Uterus (tissue), 4 donors: Measurements from ENCODE around the gene ASB10. TPM values are rescaled to one million over a fixed set of nuclear protein-coding genes. Genes with fewer than 3 reads are reported as not detected.

ENCODE experiments used
- DNase-seq, 2 donors: peaks; one replicate each; pipeline ENCODE4 v3.0.0-alpha.2; 2019 to 2020
- H3K27ac ChIP-seq, 2 donors: fragments of 200-600 bp; sonication (generic); 1 replicate in 1 of 2; 2 replicates in 1 of 2; pipeline ENCODE4 v1.5.1; 2016 to 2018
- H3K27me3 ChIP-seq, 2 donors: fragments of 200-600 bp; sonication (generic); one replicate each; pipeline ENCODE4 v1.5.1; 2018 to 2019; ENCODE audit warnings: control low read depth in 1 of 2
- H3K36me3 ChIP-seq, 2 donors: fragments of 200-600 bp; sonication (generic); one replicate each; pipeline ENCODE4 v1.5.1; 2019; ENCODE audit warnings: control low read depth in 1 of 2
- H3K4me1 ChIP-seq, 2 donors: fragments of 200-600 bp; sonication (generic); one replicate each; pipeline ENCODE4 v1.5.1; 2018 to 2019; ENCODE audit warnings: control low read depth in 1 of 2
- H3K4me3 ChIP-seq, 2 donors: fragments of 200-600 bp; sonication (generic); 1 replicate in 1 of 2; 2 replicates in 1 of 2; pipeline ENCODE4 v1.5.1; 2018 to 2019; ENCODE audit warnings: mild to moderate bottlenecking in 1 of 2
- H3K9me3 ChIP-seq, 2 donors: fragments of 200-600 bp; sonication (generic); one replicate each; pipeline ENCODE4 v1.5.1; 2019; ENCODE audit warnings: control low read depth in 1 of 2
- CTCF ChIP-seq, 4 experiments: fragments of 200-600 bp in 2 of 4; fragments of 450-650 bp in 2 of 4; sonication (generic) in 2 of 4; IDR thresholded peaks; one replicate each; pipeline ENCODE4 v1.5.1; 2016 to 2019; ENCODE audit warnings: antibody characterized with exemption in 4 of 4, mild to moderate bottlenecking in 2 of 4, moderate library complexity in 1 of 4
- POLR2A ChIP-seq, 2 donors: fragments of 450-650 bp; IDR thresholded peaks; one replicate each; pipeline ENCODE4 v1.6.1; 2016; ENCODE audit warnings: antibody characterized with exemption in 2 of 2, mild to moderate bottlenecking in 1 of 2, moderate library complexity in 1 of 2
- intact Hi-C: fragments of 100-400 bp; cut with DNase I; formaldehyde crosslinking; loops from one replicate; pipeline ENCODE4 v1.15.1; 2023; ENCODE audit warnings: low total_unique reads
- total RNA-seq, 4 donors: library from RNA; depleted of rRNA in 3 of 4; stranded (reverse); fragments of >200 nt in 3 of 4; gene quantifications; one replicate each; pipeline versions ENCODE4 v1.1.0 to v1.2.4, GENCODE V29; 2014 to 2023
- donor health status: DM: yes; HTN: yes; CAD: no.

ASB10 gene
- total RNA-seq, 4 donors from 2014 or later: not detected

GRCh38 chr7:151223728-151224127 lies 36.7 kb upstream of the ASB10 start:
- Histone ChIP-seq H3K27ac (no peak overlapping the region), H3K9me3 (no peaks in the 10 kb centered on the region), H3K4me1 (peaks cover 12% of the 10 kb centered on the region in 2 donors), H3K4me3 (no peak overlapping the region), H3K27me3 (no peaks in the 10 kb centered on the region), H3K36me3 (no peaks in the 10 kb centered on the region)
- intact Hi-C loops: loop anchor here (10.0 kb wide), 1 partner anchor 1349 kb away; the partner anchor contains the start of gene ATP6V0E2
- no peak for DNase-seq
- TF ChIP-seq CTCF (IDR thresholded peaks at IDR 0.05): no peak
- no peak for TF ChIP-seq POLR2A (IDR thresholded peaks at IDR 0.05)

DNA sequence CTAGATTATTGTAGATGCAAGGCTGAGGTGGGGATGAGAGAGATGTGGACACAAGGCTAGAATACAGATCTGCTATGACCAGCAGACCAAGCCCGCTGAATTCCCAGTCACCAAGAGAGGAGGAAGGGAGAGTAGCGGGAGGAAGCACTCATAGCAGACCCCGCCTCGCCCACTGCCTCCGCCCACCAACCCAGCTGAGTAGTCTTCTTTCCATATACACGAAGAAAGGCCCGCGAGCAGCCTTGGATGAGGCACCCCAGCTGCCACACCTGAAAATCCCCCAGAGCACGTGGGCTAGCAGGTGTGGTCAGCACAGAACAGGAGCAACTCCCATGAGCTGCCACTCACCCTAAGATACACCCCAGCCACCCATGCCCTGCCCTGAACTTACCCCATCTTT lies 31.1 kb upstream of the ASB10 start:
- no peak for DNase-seq
- intact Hi-C loops: no loop called here
- no peaks in the 10 kb centered on the region for H3K27me3 ChIP-seq
- TF ChIP-seq CTCF (IDR thresholded peaks at IDR 0.05) (no peak), POLR2A (IDR thresholded peaks at IDR 0.05) (no peak)
- H3K9me3 ChIP-seq: no peaks in the 10 kb centered on the region
- H3K4me1 ChIP-seq: no peaks in the 10 kb centered on the region
- no peak overlapping the region for H3K4me3 ChIP-seq
- H3K36me3 ChIP-seq: no peaks in the 10 kb centered on the region
- no peak overlapping the region for H3K27ac ChIP-seq

- Histone ChIP-seq H3K27me3 (no peaks in the 10 kb centered on the region), H3K36me3 (no peaks in the 10 kb centered on the region), H3K9me3 (no peaks in the 10 kb centered on the region), H3K4me1 (no peaks in the 10 kb centered on the region), H3K4me3 (no peak overlapping the region), H3K27ac (no peak overlapping the region)
- intact Hi-C loops: no loop called here
- TF ChIP-seq CTCF (IDR thresholded peaks at IDR 0.05) (no peak), POLR2A (IDR thresholded peaks at IDR 0.05) (no peak)
- DNase-seq: no peak
Measured at GRCh38 chr7:151215396-151215795, 28.3 kb upstream of the ASB10 start.

GRCh38 chr7:151213826-151214225 lies 26.8 kb upstream of the ASB10 start:
- Histone ChIP-seq H3K9me3 (no peaks in the 10 kb centered on the region), H3K36me3 (no peaks in the 10 kb centered on the region), H3K27ac (no peak overlapping the region), H3K4me3 (no peak overlapping the region), H3K27me3 (no peaks in the 10 kb centered on the region), H3K4me1 (no peaks in the 10 kb centered on the region)
- TF ChIP-seq CTCF (IDR thresholded peaks at IDR 0.05) (no peak), POLR2A (IDR thresholded peaks at IDR 0.05) (no peak)
- intact Hi-C loops: no loop called here
- DNase-seq: no peak

GRCh38 chr7:151212626-151213025 lies 25.6 kb upstream of the ASB10 start:
- TF ChIP-seq CTCF (IDR thresholded peaks at IDR 0.05) (no peak), POLR2A (IDR thresholded peaks at IDR 0.05) (no peak)
- H3K9me3 ChIP-seq: no peaks in the 10 kb centered on the region
- DNase-seq: no peak
- H3K27me3 ChIP-seq: no peaks in the 10 kb centered on the region
- H3K4me3 ChIP-seq: no peak overlapping the region
- no peaks in the 10 kb centered on the region for H3K4me1 ChIP-seq
- intact Hi-C loops: no loop called here
- no peak overlapping the region for H3K27ac ChIP-seq
- no peaks in the 10 kb centered on the region for H3K36me3 ChIP-seq
